ENCODE results near the gene STRA6.

DNA sequence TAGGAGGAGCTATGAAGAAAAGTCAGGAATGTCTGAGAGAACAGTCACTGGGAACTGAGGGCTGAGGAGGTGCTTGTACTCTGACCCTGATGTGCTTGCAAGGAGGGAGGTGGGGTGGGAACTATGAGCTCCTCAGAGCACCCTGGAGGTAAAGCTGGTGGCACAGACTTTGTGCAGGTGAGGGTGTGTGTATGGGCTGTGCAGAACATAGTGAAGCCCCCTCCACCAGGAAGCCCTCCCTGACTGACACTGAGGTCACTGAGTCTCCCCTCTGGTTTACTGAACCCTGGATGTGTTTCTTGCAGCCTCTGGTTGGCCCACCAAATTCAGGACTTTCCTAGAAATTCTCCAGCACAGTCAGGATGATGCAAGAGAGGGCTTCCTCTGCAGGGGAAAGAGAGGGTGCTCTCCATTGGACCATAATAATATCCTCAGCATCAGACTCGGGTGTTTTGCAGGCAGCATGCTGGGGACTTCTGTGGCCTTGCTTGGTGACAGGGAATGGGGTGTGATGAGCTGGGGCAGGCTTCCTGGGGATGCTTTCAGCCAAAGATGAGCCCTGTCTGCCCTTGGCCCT lies 30.5 kb downstream of the STRA6 start:
- TF ChIP-seq YY1 (IDR thresholded peaks at IDR 0.05; ENCODE audit: insufficient read depth, insufficient read length): no peak
- TF ChIP-seq ZNF274 (IDR thresholded peaks at IDR 0.05; ENCODE audit: low read depth, low read length): no peak
- no peak for TF ChIP-seq SUZ12 (IDR thresholded peaks at IDR 0.05; ENCODE audit: extremely low read depth, insufficient read depth, insufficient read length)

All from NT2/D1 (cell line).